ENCODE data around the gene STON2.
"Not testable (repeated sequence)": the region's sequence is repeated elsewhere in the genome, so short reads cannot be mapped to it uniquely, and the experiment has no call there.

Gene STON2

DNA sequence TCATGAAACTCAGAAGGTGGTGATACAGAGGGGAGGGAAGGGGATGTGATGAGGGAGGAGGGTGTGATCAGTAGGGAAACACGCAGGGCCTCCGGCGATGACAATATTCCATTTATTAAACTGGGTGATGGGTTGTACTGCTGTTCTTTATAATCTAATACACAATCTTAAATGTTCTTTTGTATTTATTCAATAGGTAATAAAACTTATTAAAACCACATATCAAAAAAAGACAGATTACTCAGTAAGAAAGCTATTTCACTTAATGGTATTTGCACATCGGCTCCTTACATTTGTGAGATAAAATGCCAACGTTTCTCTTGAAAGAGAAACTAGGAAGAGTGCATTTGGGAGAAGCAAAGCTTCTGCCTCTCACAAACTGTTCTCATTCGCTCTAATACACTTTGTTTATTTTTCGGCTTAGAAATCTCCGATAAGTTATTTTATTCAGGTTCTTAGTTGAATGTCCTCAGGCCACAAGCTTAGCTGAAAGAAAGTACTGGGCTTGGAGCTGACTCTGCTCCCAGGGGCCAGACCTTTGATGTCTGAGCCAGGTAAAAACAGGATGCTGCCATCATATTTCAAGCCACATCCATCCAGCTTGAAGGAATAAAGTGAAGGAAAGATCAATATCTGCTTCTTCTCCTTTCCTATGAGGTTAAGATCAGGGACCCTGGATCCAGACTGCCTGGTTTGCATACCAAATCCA lies 17.5 kb downstream of the STON2 start:
- no peak for DNase-seq (ENCODE audit: low spot score)

DNA sequence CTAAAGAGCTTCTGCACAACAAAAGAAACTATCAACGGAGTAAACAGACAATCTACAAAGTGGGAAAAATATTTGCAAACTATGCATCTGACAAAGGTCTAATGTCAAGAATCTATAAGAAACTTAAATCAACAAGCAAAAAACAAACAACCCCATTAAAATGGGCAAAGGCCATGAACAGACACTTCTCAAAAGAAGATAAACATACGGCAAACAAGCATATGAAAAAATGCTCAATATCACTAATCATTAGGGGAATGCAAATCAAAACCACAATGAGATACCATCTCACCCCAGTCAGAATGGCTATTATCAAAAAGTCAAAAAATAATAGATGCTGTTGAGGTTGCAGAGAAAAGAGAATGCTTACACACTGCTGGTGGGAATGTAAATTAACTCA lies 20.1 kb downstream of the STON2 start:
- not testable (repeated sequence) for DNase-seq (ENCODE audit: low spot score)

DNA sequence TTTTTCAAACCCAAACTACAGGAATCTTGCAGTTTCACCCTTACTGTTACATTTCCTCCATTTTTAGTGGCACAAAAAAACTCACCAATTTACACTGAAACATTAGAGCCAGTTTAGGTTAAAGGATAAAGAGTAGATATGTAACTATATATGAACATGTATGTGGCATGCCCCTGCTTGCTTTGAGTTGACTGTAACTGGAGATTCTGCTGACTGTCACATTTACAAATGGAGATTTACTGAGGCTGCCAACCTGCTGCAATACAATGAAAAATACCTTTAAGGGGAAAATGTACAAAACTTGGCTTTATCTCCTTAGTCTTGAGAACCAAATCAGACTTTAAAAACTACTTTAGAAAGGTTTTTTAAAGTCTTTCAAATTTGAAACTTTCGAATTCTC lies 28.3 kb downstream of the STON2 start:
- no peak for DNase-seq (ENCODE audit: low spot score)

DNA sequence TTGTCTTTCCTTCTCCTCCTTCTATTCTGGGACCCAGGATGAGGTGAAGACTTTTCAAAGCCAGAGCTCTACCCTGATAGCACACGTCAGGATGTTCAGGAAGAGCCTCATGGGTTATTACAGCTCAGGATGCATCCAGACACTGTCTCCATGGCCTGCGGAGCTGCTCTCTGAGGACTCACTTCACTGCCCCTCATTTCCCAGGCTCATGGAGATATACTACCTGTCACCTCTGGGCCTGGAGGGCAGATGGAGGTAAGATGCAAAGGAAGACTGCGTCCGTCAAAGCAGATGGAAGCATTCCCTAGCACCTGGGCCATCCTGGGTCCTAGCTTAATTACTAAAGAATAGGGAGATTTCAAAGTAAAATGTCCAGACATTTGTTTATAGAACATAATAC lies 32.6 kb downstream of the STON2 start:
- no peak for DNase-seq (ENCODE audit: low spot score)

DNA sequence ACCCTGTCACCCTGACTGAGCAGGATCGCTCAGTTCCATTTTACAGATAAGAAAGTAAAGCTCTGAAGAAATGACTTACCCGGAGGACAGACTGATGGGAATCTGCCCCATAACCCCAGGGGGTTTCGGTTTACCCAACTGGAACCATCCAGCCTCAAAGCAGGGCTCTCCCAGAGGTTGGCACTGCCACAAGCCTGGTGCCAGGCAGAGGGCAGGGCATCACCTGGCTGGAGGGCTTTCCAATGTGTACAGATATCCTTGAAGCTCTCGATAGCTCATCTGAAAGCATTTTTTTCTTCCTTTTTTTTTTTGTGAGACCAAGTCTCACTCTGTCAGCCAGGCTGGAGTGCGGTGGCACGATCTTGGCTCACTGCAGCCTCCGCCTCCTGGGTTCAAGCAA lies 33.2 kb downstream of the STON2 start:
- no peak for DNase-seq (ENCODE audit: low spot score)

DNA sequence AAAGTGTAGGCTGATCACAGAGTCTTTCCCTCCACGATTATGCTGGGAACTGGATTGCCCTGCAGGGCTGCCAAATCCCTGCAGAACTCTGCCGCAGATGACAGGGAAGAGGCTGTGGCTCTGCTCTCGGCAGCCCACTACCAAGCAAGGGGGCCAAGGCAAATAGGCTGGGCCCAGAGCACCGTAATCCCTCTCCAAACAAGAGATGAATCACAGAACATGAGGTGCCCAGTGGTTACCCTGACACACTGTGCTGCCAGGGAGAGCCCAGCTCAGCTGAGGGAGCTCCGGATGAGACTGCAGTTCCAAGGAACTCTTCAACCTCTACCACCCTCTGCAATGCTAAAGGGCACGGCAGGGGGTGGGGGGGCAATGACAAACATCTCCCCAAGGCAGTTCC lies 33.9 kb downstream of the STON2 start:
- DNase-seq (ENCODE audit: low spot score), result peak; percentile 8

DNA sequence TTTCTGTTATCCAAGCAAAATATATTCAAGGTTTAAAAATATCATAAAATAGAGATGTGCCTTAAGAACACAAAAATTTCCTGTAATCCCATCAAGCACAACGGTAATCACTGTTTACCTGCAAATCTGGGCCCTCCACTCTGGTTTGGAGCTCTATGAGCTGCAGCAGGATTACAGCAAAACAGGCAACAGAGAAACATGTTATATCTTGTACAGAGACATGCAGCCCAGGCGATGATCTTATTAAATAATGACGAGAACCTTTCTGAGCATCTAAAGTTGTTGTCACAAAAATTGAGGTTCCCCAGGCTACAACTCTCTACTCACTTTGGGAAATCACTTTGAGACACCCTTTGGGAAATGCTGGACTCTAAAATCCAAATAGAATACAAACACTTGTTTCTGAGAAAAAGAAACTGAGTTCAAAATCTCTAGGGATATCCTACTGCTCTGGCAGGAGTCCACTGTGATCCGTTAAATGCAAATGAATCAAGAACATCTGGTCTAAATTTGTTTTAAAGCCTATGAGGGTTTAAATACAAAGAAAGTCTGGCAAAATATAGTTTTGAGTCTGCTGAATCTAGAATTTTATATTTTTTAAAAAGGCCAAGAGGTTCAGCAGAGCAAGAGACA lies 36.3 kb downstream of the STON2 start:
- peak; percentile 26 for DNase-seq (ENCODE audit: low spot score)

DNA sequence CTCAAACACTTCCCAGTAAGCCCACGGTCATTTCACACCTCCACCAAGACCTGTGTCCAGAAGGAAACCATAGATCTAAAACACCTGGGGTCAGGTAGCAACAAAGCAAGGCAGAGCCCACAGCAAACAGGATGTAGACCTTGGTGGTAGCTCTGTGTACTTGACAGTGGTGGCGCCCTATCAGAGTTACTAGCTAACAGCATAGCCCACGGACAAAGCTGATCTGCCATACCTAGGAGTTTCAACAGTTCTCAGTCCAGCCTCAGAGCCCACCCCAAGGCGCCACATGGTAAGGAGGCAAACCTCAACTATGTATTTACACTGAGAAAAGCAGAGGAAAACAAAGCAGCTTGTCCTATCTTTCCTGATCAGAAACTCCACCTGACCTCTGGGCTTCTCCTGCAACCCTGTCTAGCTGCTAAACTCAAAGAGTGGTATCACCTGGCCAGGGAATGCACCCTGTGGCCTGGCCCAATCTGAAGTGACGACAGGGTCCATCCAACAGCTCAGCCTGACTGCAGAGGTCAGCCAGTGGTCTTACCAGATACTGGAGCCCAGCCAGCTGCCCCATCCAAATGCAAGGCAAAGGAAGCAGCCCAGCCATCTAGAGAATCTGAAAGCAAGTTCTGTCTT lies 46.3 kb downstream of the STON2 start:
- no peak for DNase-seq (ENCODE audit: low spot score)

DNA sequence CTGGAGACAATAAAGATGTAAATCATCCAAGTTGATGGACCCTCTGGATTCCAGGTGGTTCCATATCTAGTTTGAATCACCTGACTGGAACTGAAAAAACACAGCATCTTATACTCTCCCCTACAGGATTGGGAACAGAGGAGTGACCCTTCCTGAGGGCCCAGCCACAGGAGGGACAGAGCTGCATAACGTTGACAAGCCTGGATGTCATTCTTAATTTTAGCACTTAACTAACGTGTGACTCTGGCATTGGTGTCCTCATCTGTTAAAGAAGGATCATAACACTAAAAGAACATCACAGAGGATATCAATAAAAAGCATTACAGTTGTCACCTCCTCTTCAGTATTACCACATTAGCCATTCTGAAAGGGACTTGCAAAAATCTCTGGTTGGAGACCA lies 47.7 kb downstream of the STON2 start:
- DNase-seq (ENCODE audit: low spot score), result no peak

DNA sequence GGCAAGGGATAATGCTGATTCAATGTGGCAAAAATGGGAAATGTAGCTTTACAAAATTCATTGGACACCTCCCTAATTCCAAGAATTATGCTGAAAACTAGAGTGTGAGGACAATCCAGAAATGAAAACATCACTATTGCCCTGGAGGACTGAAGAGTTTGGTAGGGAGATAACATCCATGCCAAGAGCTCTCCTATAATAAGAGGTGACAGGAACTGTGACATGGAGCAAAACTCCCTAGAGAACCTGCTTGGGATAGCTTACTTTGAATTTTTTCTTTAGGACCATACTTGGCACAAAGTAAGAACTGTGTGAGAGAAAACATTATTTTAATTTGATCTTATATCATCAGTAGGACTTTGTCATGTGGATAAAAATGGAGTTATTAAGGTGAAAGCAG lies 48.9 kb downstream of the STON2 start:
- DNase-seq (ENCODE audit: low spot score), result no peak

DNA sequence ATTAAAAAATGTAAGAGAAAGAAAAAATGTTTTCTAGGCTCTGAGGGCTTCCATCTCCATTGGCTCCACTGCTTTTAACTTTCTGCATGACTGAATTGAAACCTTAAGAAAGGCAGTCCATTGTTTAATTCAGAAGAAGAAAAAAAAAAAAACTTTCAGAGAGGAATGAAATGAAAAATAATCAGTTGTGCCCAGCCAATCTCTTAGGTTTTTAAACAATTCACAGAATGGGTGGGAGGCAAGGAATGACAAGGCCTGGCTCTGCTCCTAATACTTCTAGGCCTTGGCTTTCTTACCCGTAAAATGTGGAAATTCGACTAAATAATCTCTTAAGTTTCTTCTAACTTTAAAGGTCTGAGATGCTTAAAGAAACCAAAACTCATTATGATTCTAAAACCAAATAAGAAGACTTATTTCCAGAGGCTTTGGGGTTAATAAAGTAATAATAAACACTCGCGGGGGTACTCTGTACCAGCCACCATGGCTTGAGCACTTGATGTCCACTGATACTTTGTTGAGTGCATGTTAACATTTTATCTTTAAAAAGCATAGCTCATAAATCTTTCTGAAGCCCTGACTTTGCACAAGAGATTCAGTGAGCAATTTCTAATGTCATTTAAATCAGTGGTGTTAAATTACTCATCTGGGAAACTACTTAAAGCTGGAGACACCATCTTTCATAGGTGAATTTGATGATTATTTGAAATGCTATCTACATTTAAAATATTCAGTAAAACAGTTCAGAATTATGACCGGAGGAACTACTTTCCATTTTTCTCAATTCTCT lies 49.6 kb downstream of the STON2 start:
- no peak for DNase-seq (ENCODE audit: low spot score)

DNA sequence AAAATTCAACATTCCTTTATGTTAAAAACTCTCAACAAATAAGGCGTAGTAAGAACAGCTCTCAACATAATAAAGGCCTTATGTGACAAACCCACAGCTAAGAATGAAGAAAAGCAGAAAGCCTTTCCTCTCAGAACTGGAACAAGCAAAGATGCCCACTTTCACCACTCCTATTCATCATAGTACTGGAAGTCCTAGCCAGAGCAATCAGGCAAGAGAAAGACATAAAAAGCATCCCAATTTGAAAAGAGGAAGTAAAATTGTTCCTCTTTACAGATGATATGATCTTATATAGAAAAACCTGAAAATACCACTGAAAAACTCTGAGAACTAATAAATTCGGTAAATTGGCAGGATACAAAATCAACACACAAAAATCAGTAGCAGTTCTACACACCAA lies 52.1 kb downstream of the STON2 start:
- DNase-seq (ENCODE audit: low spot score), result no peak

DNA sequence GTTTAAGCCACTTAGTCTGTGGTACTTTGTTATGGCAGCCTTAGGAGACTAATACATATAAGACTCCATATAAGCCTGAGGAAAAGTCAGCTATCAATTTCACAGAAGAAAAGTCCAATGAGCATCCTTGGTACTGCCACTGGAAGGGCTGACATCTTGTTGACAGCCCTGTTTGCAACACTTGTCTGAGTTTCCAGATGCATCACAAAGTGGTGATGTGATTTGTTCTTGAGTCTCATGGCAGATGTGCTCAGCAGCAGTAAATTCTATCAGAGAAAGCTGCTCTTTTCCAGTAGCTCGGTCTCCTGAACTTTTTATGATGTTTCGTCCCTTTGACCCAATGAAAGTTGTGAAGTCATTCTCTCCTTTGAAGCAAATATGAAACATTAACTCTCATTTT lies 54.3 kb downstream of the STON2 start:
- no peak for DNase-seq (ENCODE audit: low spot score)

DNA sequence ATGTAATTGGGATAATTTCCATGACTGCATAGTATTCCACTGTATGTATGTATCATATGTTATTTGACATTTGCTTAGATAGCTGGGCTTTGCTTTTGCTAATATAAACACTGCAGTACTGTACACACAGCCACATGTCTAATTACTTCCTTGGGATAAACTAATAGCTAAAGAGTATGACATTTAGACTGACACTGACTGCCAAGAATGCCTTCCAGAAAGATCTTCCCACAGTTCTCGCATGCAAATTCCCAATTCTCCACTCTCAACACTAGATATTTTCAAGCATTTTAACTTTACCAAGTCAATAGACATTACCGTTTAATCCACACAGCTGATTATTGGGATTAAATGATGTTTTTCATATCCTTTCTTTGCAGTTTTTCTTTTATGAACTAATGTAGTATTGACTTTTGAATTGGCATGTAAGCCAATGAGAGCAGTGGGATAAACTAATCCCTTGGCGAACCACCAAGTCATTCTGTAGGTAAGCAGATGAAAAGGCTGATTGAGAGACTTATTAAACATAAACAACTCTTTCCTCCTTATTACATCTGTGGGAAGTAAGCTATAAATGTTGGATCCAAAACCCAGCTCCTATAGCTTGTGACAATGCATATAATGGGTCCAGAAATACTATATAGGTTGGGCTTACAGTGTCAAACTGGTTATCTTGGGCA lies 55.5 kb downstream of the STON2 start:
- no peak for DNase-seq (ENCODE audit: low spot score)

DNA sequence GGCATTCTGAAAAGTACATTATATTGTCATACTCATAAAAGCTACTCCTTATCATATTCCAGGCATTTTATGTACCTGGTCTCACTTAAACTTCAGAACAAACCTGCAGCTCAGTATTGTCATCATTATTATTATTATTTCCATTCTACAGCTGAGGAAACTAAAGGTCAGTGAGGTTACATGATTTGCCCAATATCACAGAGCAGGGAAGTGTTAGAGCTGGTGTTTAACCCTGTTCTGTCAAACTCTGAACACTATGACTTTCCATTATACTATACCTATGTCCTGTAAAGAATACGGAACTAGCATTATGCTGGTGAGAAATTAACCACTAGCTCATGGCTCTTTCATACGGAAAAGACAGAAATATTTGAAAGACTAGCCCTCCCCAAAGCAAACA lies 56.4 kb downstream of the STON2 start:
- no peak for DNase-seq (ENCODE audit: low spot score)

DNA sequence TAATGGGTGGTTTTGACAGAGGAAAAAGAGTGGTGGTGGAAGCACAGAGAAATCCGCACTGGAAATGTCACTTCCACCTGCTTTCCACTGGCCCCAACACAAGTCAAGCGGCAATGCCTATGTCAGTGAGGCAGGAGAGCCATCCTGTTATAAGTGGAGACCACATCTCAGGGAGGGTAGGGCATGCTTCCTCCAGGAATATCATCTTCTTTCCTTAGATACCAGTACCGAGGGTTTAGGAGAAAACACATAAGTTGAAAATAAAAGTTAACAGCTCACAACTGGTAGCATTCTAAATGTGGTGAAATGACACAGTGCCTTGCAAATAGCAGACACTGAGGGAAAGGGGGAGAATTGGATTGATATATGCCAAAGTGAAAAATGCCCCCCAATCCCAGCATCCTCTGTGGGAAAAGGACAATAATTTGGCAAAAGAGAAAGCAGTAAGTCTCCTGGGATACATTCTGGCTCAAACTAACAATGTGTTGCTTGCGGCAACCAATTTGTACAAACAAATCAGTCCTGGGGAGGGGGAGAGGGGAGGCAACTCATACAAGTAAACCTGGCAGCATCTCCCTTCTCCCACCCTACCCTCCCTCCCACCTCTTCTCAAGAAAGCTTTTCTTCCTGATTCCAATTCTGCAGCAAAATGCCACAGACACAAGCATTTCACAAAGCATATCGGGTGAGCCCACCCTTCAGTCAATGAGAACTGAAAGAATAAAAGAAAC lies 57.1 kb downstream of the STON2 start:
- DNase-seq (ENCODE audit: low spot score), result no peak

DNA sequence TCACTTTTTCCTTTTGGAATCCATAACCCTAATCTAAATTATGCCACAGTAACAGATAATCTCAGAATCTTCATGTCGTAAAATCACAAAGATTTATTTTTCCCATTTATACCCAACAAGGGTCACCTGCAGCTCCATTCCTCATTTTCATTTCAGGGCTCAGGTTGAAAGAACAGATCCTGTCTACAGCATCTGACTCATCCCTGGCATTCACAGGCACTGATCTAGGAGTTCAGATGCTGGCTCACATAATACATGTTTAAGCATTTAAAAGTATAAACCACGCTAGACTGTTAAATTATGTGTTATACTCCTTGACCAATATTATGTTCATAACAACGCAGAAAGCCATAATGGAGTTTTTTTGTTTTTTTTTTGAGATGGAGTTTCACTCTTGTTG lies 58.3 kb downstream of the STON2 start:
- DNase-seq (ENCODE audit: low spot score), result no peak

DNA sequence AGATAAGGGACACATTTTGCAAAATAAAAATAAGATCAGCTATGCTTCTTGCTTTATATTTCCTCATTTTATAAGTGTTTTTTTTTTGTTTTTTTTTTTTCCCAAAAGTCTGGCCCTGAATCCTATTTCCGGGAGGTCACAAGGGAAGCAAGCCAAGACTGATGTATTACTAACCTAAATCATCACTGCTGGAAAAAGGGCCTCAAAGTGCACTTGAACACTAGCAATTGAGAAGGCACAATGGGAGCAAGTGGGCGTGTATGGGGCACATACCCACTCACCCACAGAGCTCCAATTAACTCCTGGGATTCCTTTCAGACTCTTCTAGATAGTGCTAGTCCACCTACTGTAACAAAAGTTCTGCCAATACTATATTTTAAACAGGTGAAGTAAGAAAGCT lies 58.8 kb downstream of the STON2 start:
- no peak for DNase-seq (ENCODE audit: low spot score)

DNA sequence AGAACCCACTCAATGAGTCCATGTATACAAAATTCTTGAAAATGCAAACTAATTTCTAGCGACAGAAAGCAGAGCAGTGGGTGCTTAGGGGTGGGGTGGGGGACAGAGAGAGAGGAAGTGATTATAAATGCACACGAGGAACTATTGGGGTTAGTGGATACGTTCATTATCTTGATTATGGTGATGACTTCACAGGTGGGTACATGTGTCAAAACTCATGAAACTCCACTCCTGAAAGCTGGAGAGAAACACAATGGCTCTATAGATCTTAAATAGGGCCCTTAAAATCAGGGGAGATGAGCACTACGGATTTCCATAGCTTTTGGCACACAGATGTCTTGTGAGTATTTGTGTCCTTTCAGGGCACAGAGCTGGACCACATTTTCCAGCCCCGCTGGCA lies 59.9 kb downstream of the STON2 start:
- no peak for DNase-seq (ENCODE audit: low spot score)

DNA sequence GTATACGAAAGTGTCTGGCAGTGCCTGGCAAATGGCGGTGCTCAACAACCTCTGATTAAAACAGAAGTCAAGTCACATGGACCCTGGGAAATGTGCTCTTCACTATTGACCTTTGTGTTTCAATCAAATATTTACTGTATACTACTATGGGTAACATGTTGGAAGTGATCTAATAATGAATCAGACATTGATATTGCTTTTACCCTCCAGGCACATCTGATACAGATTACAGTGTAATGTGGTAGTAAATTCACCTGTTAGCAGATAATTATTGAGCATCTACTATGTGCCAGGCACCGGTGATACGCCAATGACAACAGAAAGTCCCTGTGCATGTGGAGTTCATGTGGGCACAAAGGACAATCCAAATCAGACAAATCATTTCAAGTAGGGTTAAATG lies 63.1 kb downstream of the STON2 start:
- DNase-seq (ENCODE audit: low spot score), result no peak

DNA sequence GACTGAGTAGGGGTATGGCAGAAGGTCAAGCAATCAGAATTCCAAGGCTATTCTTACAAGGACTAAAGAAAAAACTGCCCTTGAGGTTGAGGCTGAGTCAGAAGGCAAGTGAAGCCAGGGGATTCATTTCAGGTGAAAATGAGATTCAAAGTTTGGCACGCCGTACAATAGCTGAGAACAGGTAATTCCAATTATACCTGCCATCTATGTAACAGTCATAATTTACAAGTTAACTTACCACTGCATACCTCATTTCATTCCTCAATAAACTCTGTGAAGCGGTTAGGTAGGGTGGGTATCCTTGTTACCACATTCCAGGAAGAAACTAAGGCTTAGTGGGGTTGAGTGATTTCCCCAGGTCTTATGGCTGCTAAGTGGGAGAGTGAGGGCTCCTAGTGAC lies 64.1 kb downstream of the STON2 start:
- no peak for DNase-seq (ENCODE audit: low spot score)

DNA sequence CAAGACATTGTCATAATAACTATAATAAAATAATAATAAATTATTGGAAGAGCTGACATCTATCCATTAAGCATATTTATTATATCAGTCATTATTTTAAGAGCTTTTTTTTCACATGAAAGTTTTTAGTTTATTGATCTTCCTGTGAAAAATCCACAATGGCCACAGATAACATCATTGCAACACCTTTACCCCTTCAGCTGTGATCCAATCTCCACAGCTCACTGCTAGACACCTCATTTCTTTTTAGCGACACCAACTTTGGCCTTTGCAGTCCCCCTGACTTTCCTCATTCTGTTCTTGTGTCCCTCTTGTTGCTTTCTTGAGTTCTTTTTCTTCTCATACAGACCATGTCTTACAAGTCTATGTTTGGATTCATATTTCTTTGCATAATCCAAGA lies 67.4 kb downstream of the STON2 start:
- DNase-seq (ENCODE audit: low spot score), result no peak

Data from AG08395 (cell line).